HCT116 (cell line): Measurements from ENCODE around the gene EXOSC10. TPM values are rescaled to one million over a fixed set of nuclear protein-coding genes. Genes with fewer than 3 reads are reported as not detected.

Source experiments
- ATAC-seq: fragments of 200-7000 bp; cut with Tn5 transposase; 2 replicates; pipeline ENCODE4 v1.9.1; 2020; ENCODE audit warnings: mild to moderate bottlenecking, moderate library complexity
- BruUV-seq: library from RNA; stranded (reverse); fragments of 400-500 nt; replicated peaks from 2 replicates; lab custom pipeline; 2021; lab: Mats Ljungman, UMichigan
- CTCF ChIA-PET: fragments of 300-600 bp; sonication (Branson Sonifier 250); formaldehyde crosslinking; loops from one replicate; lab custom pipeline; 2021; ENCODE audit warnings: antibody characterized with exemption; lab: Charles Lee
- POLR2A ChIA-PET: fragments of 300-600, 350-600 bp; sonication (Branson Sonifier 250); formaldehyde crosslinking; loops from one replicate; lab custom pipeline; 2021; ENCODE audit warnings: antibody characterized with exemption; lab: Charles Lee
- RAD21 ChIA-PET, 2 experiments: fragments of 300-600 bp; sonication (Branson Sonifier 250); formaldehyde crosslinking; loops; one replicate each; lab custom pipeline; 2023; ENCODE audit warnings: low total read pairs in 2 of 2; ENCODE audit not compliant: uncharacterized antibody in 2 of 2, unreplicated experiment in 2 of 2, low non-redundant PET in 1 of 2; lab: Charles Lee
- DNase-seq: peaks from one replicate; pipeline ENCODE4 v3.0.0-alpha.2; 2010; ENCODE audit warnings: low read depth, low spot score
- H2AFZ ChIP-seq: fragments of 200-600 bp; shearing (Covaris generic), sonication (generic); 2 replicates; pipeline ENCODE4 v1.6.1; 2017; ENCODE audit warnings: low read depth, mixed run types, mixed read lengths, antibody characterized with exemption, low read length; ENCODE audit not compliant: poor library complexity, severe bottlenecking
- H3K27ac ChIP-seq: 2 replicates; pipeline ENCODE4 v1.5.1; 2012; ENCODE audit warnings: low read depth, low read length
- H3K27me3 ChIP-seq: fragments of 200-600 bp; sonication (generic); 2 replicates; pipeline ENCODE4 v1.6.1; 2016; ENCODE audit warnings: mixed run types, low read length, mixed read lengths; ENCODE audit not compliant: insufficient read depth
- H3K36me3 ChIP-seq, 2 experiments: fragments of 200-500 bp in 1 of 2; fragments of 200-600 bp in 1 of 2; sonication (Bioruptor generic) in 1 of 2; sonication (generic) in 1 of 2; 2 replicates each; pipeline versions ENCODE4 v1.5.1 to v1.6.1; 2014 to 2016; ENCODE audit warnings: low read length in 2 of 2, inconsistent platforms in 1 of 2, mixed read lengths in 1 of 2, mixed run types in 1 of 2; ENCODE audit not compliant: insufficient read depth in 2 of 2, control insufficient read depth in 1 of 2
- H3K4me1 ChIP-seq, 2 experiments: fragments of 200-600 bp in 1 of 2; sonication (generic) in 1 of 2; 2 replicates each; pipeline versions ENCODE4 v1.5.1 to v1.6.1; 2012 to 2017; ENCODE audit warnings: low read length in 2 of 2, inconsistent platforms in 1 of 2, mild to moderate bottlenecking in 1 of 2, mixed read lengths in 1 of 2, mixed run types in 1 of 2, moderate library complexity in 1 of 2; ENCODE audit not compliant: insufficient read depth in 2 of 2, control insufficient read depth in 1 of 2
- H3K4me2 ChIP-seq: fragments of 200-600 bp; sonication (generic); 2 replicates; pipeline ENCODE4 v1.6.1; 2017; ENCODE audit warnings: mixed run types, low read length, mixed read lengths
- H3K4me3 ChIP-seq, 2 experiments: fragments of 200-600 bp in 1 of 2; sonication (generic) in 1 of 2; replicated peaks in 1 of 2; 2 replicates each; pipeline ENCODE4 v1.5.1; 2011 to 2016; ENCODE audit warnings: low read length in 2 of 2, control low read depth in 1 of 2, low read depth in 1 of 2, mild to moderate bottlenecking in 1 of 2, mixed read lengths in 1 of 2, mixed run types in 1 of 2
- H3K79me2 ChIP-seq: fragments of 200-600 bp; sonication (generic); 2 replicates; pipeline ENCODE4 v1.6.1; 2017; ENCODE audit warnings: mild to moderate bottlenecking, mixed run types, low read length, moderate library complexity, mixed read lengths; ENCODE audit not compliant: insufficient read depth
- H3K9ac ChIP-seq: fragments of 200-600 bp; sonication (generic); 2 replicates; pipeline ENCODE4 v1.6.1; 2016; ENCODE audit warnings: low read length, mixed read lengths
- H3K9me2 ChIP-seq: fragments of 200-600 bp; sonication (generic), shearing (Covaris generic); 2 replicates; pipeline ENCODE4 v1.6.1; 2017; ENCODE audit warnings: mixed run types, mild to moderate bottlenecking, moderate library complexity; ENCODE audit not compliant: insufficient read depth
- H3K9me3 ChIP-seq, 2 experiments: fragments of 200-500 bp in 1 of 2; fragments of 200-600 bp in 1 of 2; sonication (Bioruptor generic) in 1 of 2; sonication (generic) in 1 of 2; 2 replicates each; pipeline ENCODE4 v1.6.1; 2014 to 2017; ENCODE audit warnings: low read length in 2 of 2, mixed read lengths in 2 of 2, inconsistent platforms in 1 of 2, low read depth in 1 of 2, mild to moderate bottlenecking in 1 of 2, mixed run types in 1 of 2, moderate library complexity in 1 of 2; ENCODE audit not compliant: control insufficient read depth in 1 of 2, insufficient read depth in 1 of 2
- H4K20me1 ChIP-seq: fragments of 200-600 bp; sonication (generic), shearing (Covaris generic); 2 replicates; pipeline ENCODE4 v1.6.1; 2017; ENCODE audit warnings: mixed run types, mild to moderate bottlenecking, moderate library complexity; ENCODE audit not compliant: insufficient read depth
- FOSL1 ChIP-seq: IDR thresholded peaks from 2 replicates; pipeline ENCODE4 v1.6.1; 2012; ENCODE audit warnings: low read depth
- POLR2AphosphoS5 ChIP-seq: IDR thresholded peaks from 2 replicates; pipeline ENCODE4 v1.6.1; 2011; ENCODE audit warnings: mild to moderate bottlenecking, low read depth, low read length, moderate library complexity
- RAD21 ChIP-seq: IDR thresholded peaks from 2 replicates; pipeline ENCODE4 v1.6.1; 2012; ENCODE audit warnings: low read depth, mild to moderate bottlenecking
- REST ChIP-seq: IDR thresholded peaks from 2 replicates; pipeline ENCODE4 v1.6.1; 2012; ENCODE audit warnings: low read depth
- SIN3A ChIP-seq: IDR thresholded peaks from 2 replicates; pipeline ENCODE4 v1.6.1; 2012; ENCODE audit warnings: low read depth
- SP1 ChIP-seq: IDR thresholded peaks from 2 replicates; pipeline ENCODE4 v1.6.1; 2012; ENCODE audit warnings: low read depth
- SRF ChIP-seq: IDR thresholded peaks from 2 replicates; pipeline ENCODE4 v1.6.1; 2012; ENCODE audit warnings: low read depth
- YY1 ChIP-seq: IDR thresholded peaks from 2 replicates; pipeline ENCODE4 v1.6.1; 2011; ENCODE audit warnings: low read length, low read depth, moderate library complexity, mild to moderate bottlenecking; ENCODE audit not compliant: insufficient replicate concordance; ENCODE audit errors: extremely low read depth
- ZFX ChIP-seq: fragments of 450-650 bp; IDR thresholded peaks from 2 replicates; pipeline ENCODE4 v1.6.1; 2017
- ZNF274 ChIP-seq: fragments of 200-500 bp; sonication (Bioruptor generic); IDR thresholded peaks from 2 replicates; pipeline ENCODE4 v1.6.1; 2014; ENCODE audit warnings: mild to moderate bottlenecking, low read depth, low read length, inconsistent platforms
- intact Hi-C: fragments of 100-400 bp; cut with micrococcal nuclease; formaldehyde crosslinking; loops from 2 replicates; pipeline ENCODE4 v1.10.0; 2022
- total RNA-seq: library from RNA; stranded (reverse); gene quantifications from one replicate; pipeline ENCODE4 v1.2.1, GENCODE V29; 2021; ENCODE audit not compliant: unreplicated experiment

EXOSC10 gene
- total RNA-seq, 1 experiment from 2014 or later, result 80.7 TPM

GRCh38 chr1:11105586-11105985, 5.9 kb upstream of the EXOSC10 start:
- no peak overlapping the region for H3K4me3 ChIP-seq
- RAD21 ChIA-PET, result no interaction called here
- H2AFZ ChIP-seq, result no peak overlapping the region
- TF ChIP-seq RAD21 (no peak), SRF (no peak), ZNF274 (no peak), FOSL1 (no peak), REST (no peak), YY1 (no peak), SIN3A (no peak), POLR2AphosphoS5 (no peak), SP1 (no peak), ZFX (no peak)
- no peaks in the 10 kb centered on the region for H3K9me2 ChIP-seq
- CTCF ChIA-PET, result no interaction called here
- no peaks in the 10 kb centered on the region for H3K27me3 ChIP-seq
- no peaks in the 10 kb centered on the region for H4K20me1 ChIP-seq
- no peak overlapping the region for H3K9ac ChIP-seq
- H3K9me3 ChIP-seq, result no peaks in the 10 kb centered on the region
- ATAC-seq, result no peak
- peaks cover 0 to under 1% of the 10 kb centered on the region in 2 experiments; a peak in 2 of 4 replicates for H3K4me1 ChIP-seq
- H3K79me2 ChIP-seq, result no peaks in the 10 kb centered on the region
- POLR2A ChIA-PET, result no interaction called here
- intact Hi-C loops, result no loop called here
- no TSS peak for BruUV-seq
- H3K36me3 ChIP-seq, result peaks cover 19 to 22% of the 10 kb centered on the region in 2 experiments; a peak in 3 of 4 replicates
- DNase-seq, result no peak
- no peak overlapping the region for H3K4me2 ChIP-seq
- H3K27ac ChIP-seq, result no peak overlapping the region
